ENCODE results near the gene GPC6. TPM values are rescaled to one million over a fixed set of nuclear protein-coding genes. Genes with fewer than 3 reads are reported as not detected.

GPC6 gene
- total RNA-seq, 3 donors from 2014 or later (not counting 1 experiment from before 2014, with no cell fraction given): not detected

GRCh38 chr13:94328381-94329041 is 1101.9 kb downstream of the GPC6 start:
- peaks cover 44% of the 10 kb centered on the region for H3K4me1 ChIP-seq (ENCODE audit: control insufficient read depth, insufficient read depth, low read length)
- Mint-ChIP-seq H3K27me3 (ENCODE audit: low read depth in 2 of 2) (no peaks in the 10 kb centered on the region), H3K4me1 (peaks cover 57 to 61% of the 10 kb centered on the region in 2 donors), H3K27ac (peak overlapping the region; percentile 80 to 91), H3K36me3 (peaks cover 7% of the 10 kb centered on the region), H3K9me3 (peaks cover 2 to 7% of the 10 kb centered on the region in 2 donors), H3K4me3 (peak overlapping the region; percentile 74)
- peaks cover 11% of the 10 kb centered on the region for H3K9me3 ChIP-seq (ENCODE audit: control insufficient read depth, insufficient read depth, low read length)
- no peaks in the 10 kb centered on the region for H3K27me3 ChIP-seq (ENCODE audit: control insufficient read depth, insufficient read depth, low read length)
- WGBS (ENCODE audit: insufficient coverage): 90% methylated on average over 13 of the region's 13 CpGs
- peak overlapping the region; percentile 63 for H3K27ac ChIP-seq (ENCODE audit: low read length)
- TF ChIP-seq CTCF (IDR thresholded peaks at IDR 0.05): no peak
- intact Hi-C loops (cut with micrococcal nuclease): no loop called here
- no peaks in the 10 kb centered on the region for H3K36me3 ChIP-seq (ENCODE audit: control insufficient read depth, insufficient read depth, low read length)
- DNase-seq: no peak
- H3K4me3 ChIP-seq (ENCODE audit: low read length): no peak overlapping the region
- no peak for ATAC-seq

GRCh38 chr13:94329277-94329676 is 1102.7 kb downstream of the GPC6 start:
- peak overlapping the region in 1 of 2 donors; percentile 40 for H3K27ac Mint-ChIP-seq
- H3K4me3 Mint-ChIP-seq: no peak overlapping the region
- H3K27ac ChIP-seq (ENCODE audit: low read length): no peak overlapping the region
- peaks cover 2 to 7% of the 10 kb centered on the region in 2 donors for H3K9me3 Mint-ChIP-seq
- peaks cover 7% of the 10 kb centered on the region for H3K36me3 Mint-ChIP-seq
- WGBS (ENCODE audit: insufficient coverage): 87% methylated on average over 6 of the region's 7 CpGs
- peaks cover 50 to 54% of the 10 kb centered on the region in 2 donors for H3K4me1 Mint-ChIP-seq
- no peak for TF ChIP-seq CTCF (IDR thresholded peaks at IDR 0.05)
- H3K4me3 ChIP-seq (ENCODE audit: low read length): no peak overlapping the region
- DNase-seq (no peak), ATAC-seq (no peak)
- H3K27me3 Mint-ChIP-seq (ENCODE audit: low read depth in 2 of 2): no peaks in the 10 kb centered on the region
- H3K9me3 ChIP-seq (ENCODE audit: control insufficient read depth, insufficient read depth, low read length): peaks cover 11% of the 10 kb centered on the region
- H3K27me3 ChIP-seq (ENCODE audit: control insufficient read depth, insufficient read depth, low read length): no peaks in the 10 kb centered on the region
- H3K36me3 ChIP-seq (ENCODE audit: control insufficient read depth, insufficient read depth, low read length): no peaks in the 10 kb centered on the region
- intact Hi-C loops (cut with micrococcal nuclease): no loop called here
- peaks cover 37% of the 10 kb centered on the region for H3K4me1 ChIP-seq (ENCODE audit: control insufficient read depth, insufficient read depth, low read length)

- Histone ChIP-seq H3K4me3 (ENCODE audit: low read length) (no peak overlapping the region), H3K36me3 (ENCODE audit: control insufficient read depth, insufficient read depth, low read length) (no peaks in the 10 kb centered on the region), H3K9me3 (ENCODE audit: control insufficient read depth, insufficient read depth, low read length) (peaks cover 11% of the 10 kb centered on the region), H3K27me3 (ENCODE audit: control insufficient read depth, insufficient read depth, low read length) (no peaks in the 10 kb centered on the region), H3K4me1 (ENCODE audit: control insufficient read depth, insufficient read depth, low read length) (peaks cover 33% of the 10 kb centered on the region), H3K27ac (ENCODE audit: low read length) (no peak overlapping the region)
- no peak overlapping the region for H3K4me3 Mint-ChIP-seq
- DNase-seq: no peak
- H3K9me3 Mint-ChIP-seq: peaks cover 2 to 7% of the 10 kb centered on the region in 2 donors
- no peak for TF ChIP-seq CTCF (IDR thresholded peaks at IDR 0.05)
- H3K36me3 Mint-ChIP-seq: peaks cover 7% of the 10 kb centered on the region
- peaks cover 43 to 47% of the 10 kb centered on the region in 2 donors for H3K4me1 Mint-ChIP-seq
- 75% methylated on average over 7 of the region's 7 CpGs for WGBS (ENCODE audit: insufficient coverage)
- no peaks in the 10 kb centered on the region for H3K27me3 Mint-ChIP-seq (ENCODE audit: low read depth in 2 of 2)
- ATAC-seq: no peak
- intact Hi-C loops (cut with micrococcal nuclease): no loop called here
- H3K27ac Mint-ChIP-seq: peak overlapping the region in 1 of 2 donors; percentile 40
Observed at GRCh38 chr13:94329754-94330551, 1103.3 kb downstream of the GPC6 start.

Measured in natural killer cell (primary cell).